IMR-90 (cell line): ENCODE results near the gene RPA3. TPM values are rescaled to one million over a fixed set of nuclear protein-coding genes. Genes with fewer than 3 reads are reported as not detected.

Source experiments
- ATAC-seq: fragments of 200-7000 bp; cut with Tn5 transposase; 2 replicates; pipeline ENCODE4 v1.9.1; 2020; ENCODE audit warnings: low read depth, mild to moderate bottlenecking, moderate library complexity
- BruUV-seq: library from RNA; stranded (reverse); fragments of 400-500 nt; replicated peaks from 2 replicates; lab custom pipeline; 2021; lab: Mats Ljungman, UMichigan
- CTCF ChIA-PET: fragments of 300-600 bp; formaldehyde crosslinking; extraction: SDS; loops from one replicate; lab custom pipeline; 2021; ENCODE audit warnings: antibody characterized with exemption; lab: Yijun Ruan, JAX
- POLR2A ChIA-PET: fragments of 300-600 bp; sonication (Branson Sonifier 250); formaldehyde crosslinking; loops from one replicate; lab custom pipeline; 2022; ENCODE audit warnings: antibody characterized with exemption; ENCODE audit not compliant: unreplicated experiment; lab: Charles Lee
- DNase-seq: peaks from one replicate; pipeline ENCODE4 v3.0.0; 2013
- H2AFZ ChIP-seq: replicated peaks from 2 replicates; pipeline ENCODE3; 2013; ENCODE audit warnings: low read length, mild to moderate bottlenecking; ENCODE audit not compliant: poor library complexity
- H2AK5ac ChIP-seq: 2 replicates; pipeline ENCODE4 v1.6.1; 2013; ENCODE audit warnings: low read depth, low read length, inconsistent platforms
- H2AK9ac ChIP-seq: replicated peaks from 2 replicates; pipeline ENCODE3; 2013; ENCODE audit warnings: mild to moderate bottlenecking, low read depth, low read length, moderate library complexity; ENCODE audit not compliant: poor library complexity
- H2BK120ac ChIP-seq: 2 replicates; pipeline ENCODE4 v1.6.1; 2013; ENCODE audit warnings: low read depth, low read length, inconsistent platforms
- H2BK15ac ChIP-seq: 3 replicates; pipeline ENCODE4 v1.6.1; 2013; ENCODE audit warnings: low read depth, low read length, inconsistent platforms
- H2BK20ac ChIP-seq: 2 replicates; pipeline ENCODE4 v1.6.1; 2013; ENCODE audit warnings: low read depth, mild to moderate bottlenecking, inconsistent platforms, low read length, moderate library complexity
- H2BK5ac ChIP-seq: 2 replicates; pipeline ENCODE4 v1.6.1; 2013; ENCODE audit warnings: mild to moderate bottlenecking, low read depth, low read length, inconsistent platforms; ENCODE audit not compliant: poor library complexity, severe bottlenecking
- H3K14ac ChIP-seq: replicated peaks from 2 replicates; pipeline ENCODE4 v1.6.1; 2013; ENCODE audit warnings: low read depth, low read length, inconsistent platforms
- H3K18ac ChIP-seq: 2 replicates; pipeline ENCODE4 v1.6.1; 2013; ENCODE audit warnings: low read depth, low read length, control low read depth
- H3K23ac ChIP-seq: 2 replicates; pipeline ENCODE4 v1.6.1; 2013; ENCODE audit warnings: low read depth, low read length, inconsistent platforms
- H3K27ac ChIP-seq: 2 replicates; pipeline ENCODE4 v1.5.1; 2013; ENCODE audit warnings: mild to moderate bottlenecking, control low read depth, low read length; ENCODE audit not compliant: insufficient read depth
- H3K27me3 ChIP-seq: 2 replicates; pipeline ENCODE4 v1.6.1; 2013; ENCODE audit warnings: low read length; ENCODE audit not compliant: control insufficient read depth, insufficient read depth
- H3K36me3 ChIP-seq: 2 replicates; pipeline ENCODE4 v1.6.1; 2013; ENCODE audit warnings: low read length, mixed read lengths; ENCODE audit not compliant: control insufficient read depth, insufficient read depth
- H3K4ac ChIP-seq: 2 replicates; pipeline ENCODE4 v1.6.1; 2013; ENCODE audit warnings: low read depth, low read length, inconsistent platforms
- H3K4me1 ChIP-seq: 2 replicates; pipeline ENCODE4 v1.6.1; 2013; ENCODE audit warnings: low read length, mixed read lengths; ENCODE audit not compliant: control insufficient read depth, insufficient read depth
- H3K4me2 ChIP-seq: 2 replicates; pipeline ENCODE4 v1.6.1; 2013; ENCODE audit warnings: low read depth, mild to moderate bottlenecking, control low read depth, low read length, moderate library complexity
- H3K4me3 ChIP-seq: 2 replicates; pipeline ENCODE4 v1.5.1; 2013; ENCODE audit warnings: low read depth, mild to moderate bottlenecking, control low read depth, low read length, moderate library complexity; ENCODE audit not compliant: insufficient read depth
- H3K56ac ChIP-seq: 2 replicates; pipeline ENCODE4 v1.6.1; 2013; ENCODE audit warnings: low read length, inconsistent platforms; ENCODE audit not compliant: insufficient read depth; ENCODE audit errors: extremely low read depth
- H3K79me1 ChIP-seq, 2 experiments: 2 replicates each; pipeline ENCODE4 v1.6.1; 2013; ENCODE audit warnings: low read length in 2 of 2, inconsistent platforms in 1 of 2, low read depth in 1 of 2
- H3K9ac ChIP-seq: 2 replicates; pipeline ENCODE4 v1.6.1; 2013; ENCODE audit warnings: low read depth, low read length, control low read depth
- H3K9me1 ChIP-seq: 2 replicates; pipeline ENCODE4 v1.6.1; 2013; ENCODE audit warnings: low read length, inconsistent platforms; ENCODE audit not compliant: insufficient read depth
- H3K9me3 ChIP-seq: 2 replicates; pipeline ENCODE4 v1.6.1; 2013; ENCODE audit warnings: low read length; ENCODE audit not compliant: control insufficient read depth, insufficient read depth
- H4K20me1 ChIP-seq: 2 replicates; pipeline ENCODE4 v1.6.1; 2013; ENCODE audit warnings: low read length, inconsistent platforms; ENCODE audit not compliant: insufficient read depth
- H4K5ac ChIP-seq: 2 replicates; pipeline ENCODE4 v1.6.1; 2013; ENCODE audit warnings: mild to moderate bottlenecking, low read depth, low read length, control low read depth
- H4K8ac ChIP-seq, 2 experiments: 2 replicates each; pipeline ENCODE4 v1.6.1; 2013; ENCODE audit warnings: low read depth in 2 of 2, low read length in 2 of 2, control low read depth in 1 of 2, inconsistent platforms in 1 of 2
- H4K91ac ChIP-seq: 2 replicates; pipeline ENCODE4 v1.6.1; 2013; ENCODE audit warnings: low read depth, low read length, inconsistent platforms; ENCODE audit not compliant: insufficient read depth
- CEBPB ChIP-seq: IDR thresholded peaks from 2 replicates; pipeline ENCODE4 v1.6.1; 2012; ENCODE audit warnings: low read depth, low read length, improper control_type of control experiment
- CHD1 ChIP-seq: IDR thresholded peaks from 2 replicates; pipeline ENCODE4 v1.6.1; 2012; ENCODE audit warnings: low read depth, low read length, improper control_type of control experiment
- FOS ChIP-seq: fragments of 150-350 bp; IDR thresholded peaks from 2 replicates; pipeline ENCODE4 v1.6.1; 2016; ENCODE audit warnings: low read depth, low read length
- MAFK ChIP-seq: IDR thresholded peaks from 2 replicates; pipeline ENCODE4 v1.6.1; 2012; ENCODE audit warnings: low read depth, low read length, improper control_type of control experiment
- MXI1 ChIP-seq: IDR thresholded peaks from 2 replicates; pipeline ENCODE4 v1.6.1; 2012; ENCODE audit warnings: low read depth, mild to moderate bottlenecking, low read length, moderate library complexity, borderline replicate concordance
- POLR2A ChIP-seq: IDR thresholded peaks from 2 replicates; pipeline ENCODE4 v1.6.1; 2012; ENCODE audit warnings: mild to moderate bottlenecking, low read depth, low read length
- RCOR1 ChIP-seq: IDR thresholded peaks from 2 replicates; pipeline ENCODE4 v1.6.1; 2012; ENCODE audit warnings: mild to moderate bottlenecking, low read length, improper control_type of control experiment; ENCODE audit not compliant: insufficient replicate concordance
- RFX5 ChIP-seq: IDR thresholded peaks from 2 replicates; pipeline ENCODE4 v1.8.0; 2012; ENCODE audit warnings: low read depth, mild to moderate bottlenecking, low read length, moderate library complexity
- SMC3 ChIP-seq: fragments of 150-350 bp; IDR thresholded peaks from 2 replicates; pipeline ENCODE4 v1.6.1; 2016; ENCODE audit warnings: low read depth, mild to moderate bottlenecking, antibody characterized with exemption, low read length, moderate library complexity
- dilution Hi-C: fragments of 300-500 bp; cut with HindIII; formaldehyde crosslinking; loops from one replicate; pipeline ENCODE4 v1.14.3; 2018; ENCODE audit warnings: low sequenced_read_pairs; ENCODE audit not compliant: unreplicated experiment
- in situ Hi-C: fragments of 300-500 bp; cut with MboI; formaldehyde crosslinking; loops from 3 replicates; pipeline ENCODE4 v1.14.3; 2019; ENCODE audit warnings: low sequenced_read_pairs, inconsistent platforms, mixed read lengths
- intact Hi-C: fragments of 100-400 bp; cut with micrococcal nuclease; formaldehyde crosslinking; loops from 2 replicates; pipeline ENCODE4 v1.10.0; 2022
- polyA plus RNA-seq, 3 experiments: library from polyadenylated mRNA; depleted of rRNA; stranded (reverse); fragments of >200 nt; gene quantifications; 2 replicates each; pipeline ENCODE4 v1.2.3, GENCODE V29; 2012; ENCODE audit warnings: low replicate concordance in 1 of 3
- total RNA-seq: library from RNA; depleted of rRNA; stranded (reverse); fragments of >200 nt; gene quantifications from 2 replicates; pipeline ENCODE4 v1.2.3, GENCODE V29; 2012
- TF ChIP-seq, protein P1 (sequence below): fragments of 150-350 bp; IDR thresholded peaks from 2 replicates; pipeline ENCODE4 v1.6.1; 2017; ENCODE audit warnings: mild to moderate bottlenecking, antibody characterized with exemption, low read length, low read depth
- TF ChIP-seq, protein P2 (sequence below): conservative IDR thresholded peaks from 2 replicates; pipeline ENCODE4 v1.5.1; 2012; ENCODE audit warnings: mild to moderate bottlenecking, low read depth, low read length, improper control_type of control experiment
- TF ChIP-seq, protein P3 (sequence below): fragments of 150-350 bp; IDR thresholded peaks from 2 replicates; pipeline ENCODE4 v1.6.1; 2016; ENCODE audit warnings: low read depth, mild to moderate bottlenecking, low read length, moderate library complexity, borderline replicate concordance

RPA3 gene
- total and polyA plus RNA-seq, 2 of the 4 experiments (the other 2 are of a cell fraction) = 12.7 to 21.1 TPM

GRCh38 chr7:7737674-7738073 lies 19.3 kb upstream of the RPA3 start:
- no peak overlapping the region for H3K4me2 ChIP-seq
- no peak overlapping the region for H4K5ac ChIP-seq
- no peak overlapping the region for H3K18ac ChIP-seq
- H3K14ac ChIP-seq = no peak overlapping the region
- POLR2A ChIA-PET = no interaction called here
- no peak overlapping the region for H3K56ac ChIP-seq
- no peak overlapping the region for H2AFZ ChIP-seq
- H3K9ac ChIP-seq = no peak overlapping the region
- DNase-seq = no peak
- no peak overlapping the region for H3K27ac ChIP-seq
- H2AK5ac ChIP-seq = no peak overlapping the region
- TF ChIP-seq POLR2A (no peak), SMC3 (no peak), MXI1 (no peak), CHD1 (no peak), CEBPB (no peak), MAFK (no peak), RFX5 (no peak), RCOR1 (no peak), FOS (no peak)
- TF ChIP-seq, protein P1, sequence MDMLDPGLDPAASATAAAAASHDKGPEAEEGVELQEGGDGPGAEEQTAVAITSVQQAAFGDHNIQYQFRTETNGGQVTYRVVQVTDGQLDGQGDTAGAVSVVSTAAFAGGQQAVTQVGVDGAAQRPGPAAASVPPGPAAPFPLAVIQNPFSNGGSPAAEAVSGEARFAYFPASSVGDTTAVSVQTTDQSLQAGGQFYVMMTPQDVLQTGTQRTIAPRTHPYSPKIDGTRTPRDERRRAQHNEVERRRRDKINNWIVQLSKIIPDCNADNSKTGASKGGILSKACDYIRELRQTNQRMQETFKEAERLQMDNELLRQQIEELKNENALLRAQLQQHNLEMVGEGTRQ = no peak
- TF ChIP-seq, protein P2, sequence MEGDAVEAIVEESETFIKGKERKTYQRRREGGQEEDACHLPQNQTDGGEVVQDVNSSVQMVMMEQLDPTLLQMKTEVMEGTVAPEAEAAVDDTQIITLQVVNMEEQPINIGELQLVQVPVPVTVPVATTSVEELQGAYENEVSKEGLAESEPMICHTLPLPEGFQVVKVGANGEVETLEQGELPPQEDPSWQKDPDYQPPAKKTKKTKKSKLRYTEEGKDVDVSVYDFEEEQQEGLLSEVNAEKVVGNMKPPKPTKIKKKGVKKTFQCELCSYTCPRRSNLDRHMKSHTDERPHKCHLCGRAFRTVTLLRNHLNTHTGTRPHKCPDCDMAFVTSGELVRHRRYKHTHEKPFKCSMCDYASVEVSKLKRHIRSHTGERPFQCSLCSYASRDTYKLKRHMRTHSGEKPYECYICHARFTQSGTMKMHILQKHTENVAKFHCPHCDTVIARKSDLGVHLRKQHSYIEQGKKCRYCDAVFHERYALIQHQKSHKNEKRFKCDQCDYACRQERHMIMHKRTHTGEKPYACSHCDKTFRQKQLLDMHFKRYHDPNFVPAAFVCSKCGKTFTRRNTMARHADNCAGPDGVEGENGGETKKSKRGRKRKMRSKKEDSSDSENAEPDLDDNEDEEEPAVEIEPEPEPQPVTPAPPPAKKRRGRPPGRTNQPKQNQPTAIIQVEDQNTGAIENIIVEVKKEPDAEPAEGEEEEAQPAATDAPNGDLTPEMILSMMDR = no peak
- TF ChIP-seq, protein P3, sequence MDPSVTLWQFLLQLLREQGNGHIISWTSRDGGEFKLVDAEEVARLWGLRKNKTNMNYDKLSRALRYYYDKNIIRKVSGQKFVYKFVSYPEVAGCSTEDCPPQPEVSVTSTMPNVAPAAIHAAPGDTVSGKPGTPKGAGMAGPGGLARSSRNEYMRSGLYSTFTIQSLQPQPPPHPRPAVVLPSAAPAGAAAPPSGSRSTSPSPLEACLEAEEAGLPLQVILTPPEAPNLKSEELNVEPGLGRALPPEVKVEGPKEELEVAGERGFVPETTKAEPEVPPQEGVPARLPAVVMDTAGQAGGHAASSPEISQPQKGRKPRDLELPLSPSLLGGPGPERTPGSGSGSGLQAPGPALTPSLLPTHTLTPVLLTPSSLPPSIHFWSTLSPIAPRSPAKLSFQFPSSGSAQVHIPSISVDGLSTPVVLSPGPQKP = no peak
- no peaks in the 10 kb centered on the region for H3K79me1 ChIP-seq
- no peaks in the 10 kb centered on the region for H3K4me1 ChIP-seq
- H3K4ac ChIP-seq = no peak overlapping the region
- dilution Hi-C loops (no loop called here), intact Hi-C loops (no loop called here), in situ Hi-C loops (no loop called here)
- H3K36me3 ChIP-seq = no peaks in the 10 kb centered on the region
- no peak overlapping the region for H2BK120ac ChIP-seq
- no peak overlapping the region for H4K8ac ChIP-seq
- BruUV-seq = no TSS peak
- no peak overlapping the region for H2AK9ac ChIP-seq
- CTCF ChIA-PET = no interaction called here
- H2BK20ac ChIP-seq = no peak overlapping the region
- no peak for ATAC-seq
- H3K27me3 ChIP-seq = no peaks in the 10 kb centered on the region
- no peak overlapping the region for H3K4me3 ChIP-seq
- H3K9me3 ChIP-seq = no peaks in the 10 kb centered on the region
- H4K91ac ChIP-seq = no peak overlapping the region
- H4K20me1 ChIP-seq = no peaks in the 10 kb centered on the region
- H3K9me1 ChIP-seq = no peaks in the 10 kb centered on the region
- H2BK15ac ChIP-seq = no peak overlapping the region
- no peak overlapping the region for H3K23ac ChIP-seq
- H2BK5ac ChIP-seq = no peak overlapping the region
